Thoracic aorta (tissue), 2 donors: ENCODE data around the gene SEMA4C. TPM values are rescaled to one million over a fixed set of nuclear protein-coding genes. Genes with fewer than 3 reads are reported as not detected.
A peak's percentile ranks its signal among the peaks of the same experiment; 100 is the strongest.

ENCODE experiments used
- ATAC-seq: fragments of 150-250 bp; one replicate; pipeline ENCODE4 v1.8.0; 2017; ENCODE audit warnings: low read depth; ENCODE audit not compliant: insufficient number of reproducible peaks, low FRiP score
- DNase-seq: peaks from one replicate; pipeline ENCODE4 v3.0.0-alpha.2; 2020; ENCODE audit warnings: low spot score
- H3K27ac ChIP-seq, 2 donors: fragments of 200-600 bp; sonication (generic); 1 replicate in 1 of 2; 2 replicates in 1 of 2; pipeline ENCODE4 v1.5.1; 2016; ENCODE audit warnings: mild to moderate bottlenecking in 2 of 2, moderate library complexity in 2 of 2
- H3K27me3 ChIP-seq: fragments of 200-600 bp; sonication (generic); replicated peaks from 2 replicates; pipeline ENCODE4 v1.6.0; 2016; ENCODE audit warnings: mild to moderate bottlenecking; ENCODE audit not compliant: insufficient read depth
- H3K36me3 ChIP-seq: fragments of 200-600 bp; sonication (generic); one replicate; pipeline ENCODE4 v1.5.1; 2016
- H3K4me1 ChIP-seq, 2 donors: fragments of 200-600 bp; sonication (generic); 1 replicate in 1 of 2; 2 replicates in 1 of 2; pipeline versions ENCODE4 v1.5.1 to v1.6.0; 2016; ENCODE audit warnings: low read depth in 2 of 2, mild to moderate bottlenecking in 1 of 2; ENCODE audit not compliant: control insufficient read depth in 1 of 2
- H3K4me3 ChIP-seq: fragments of 200-600 bp; sonication (generic); 2 replicates; pipeline ENCODE4 v1.5.1; 2016; ENCODE audit warnings: mild to moderate bottlenecking
- H3K9me3 ChIP-seq: fragments of 200-600 bp; sonication (generic); 2 replicates; pipeline ENCODE4 v1.5.1; 2016
- CTCF ChIP-seq: fragments of 200-600 bp; sonication (generic); IDR thresholded peaks from one replicate; pipeline ENCODE4 v1.5.1; 2019; ENCODE audit warnings: antibody characterized with exemption
- total RNA-seq, 2 donors: library from RNA; depleted of rRNA; stranded (reverse); fragments of >200 nt; gene quantifications; one replicate each; pipeline versions ENCODE4 v1.1.0 to v1.2.3, GENCODE V29; 2016

SEMA4C gene
- total RNA-seq, 2 donors from 2014 or later, result 44.1 to 66.3 TPM

- Histone ChIP-seq H3K27ac (peak overlapping the region in 1 of 2 donors; percentile 23), H3K36me3 (no peaks in the 10 kb centered on the region), H3K27me3 (no peaks in the 10 kb centered on the region), H3K4me3 (no peak overlapping the region), H3K4me1 (peaks cover 18 to 44% of the 10 kb centered on the region in 2 donors), H3K9me3 (no peaks in the 10 kb centered on the region)
- no peak for TF ChIP-seq CTCF
- ATAC-seq (no peak), DNase-seq (no peak)
Observed at GRCh38 chr2:96895746-96896651, 26.1 kb upstream of the SEMA4C start.

- TF ChIP-seq CTCF, result no peak
- no peaks in the 10 kb centered on the region for H3K9me3 ChIP-seq
- DNase-seq (no peak), ATAC-seq (no peak)
- peaks cover 23 to 52% of the 10 kb centered on the region in 2 donors for H3K4me1 ChIP-seq
- H3K36me3 ChIP-seq, result no peaks in the 10 kb centered on the region
- no peak overlapping the region for H3K4me3 ChIP-seq
- H3K27ac ChIP-seq, result peak overlapping the region in 1 of 2 donors; percentile 23
- no peaks in the 10 kb centered on the region for H3K27me3 ChIP-seq
Observed at GRCh38 chr2:96895032-96895745, 25.3 kb upstream of the SEMA4C start.

GRCh38 chr2:96894151-96894531 is 24.3 kb upstream of the SEMA4C start:
- peaks cover 22 to 55% of the 10 kb centered on the region in 2 donors for H3K4me1 ChIP-seq
- no peak overlapping the region for H3K27ac ChIP-seq

GRCh38 chr2:96893289-96894150 is 23.6 kb upstream of the SEMA4C start:
- H3K36me3 ChIP-seq, result no peaks in the 10 kb centered on the region
- H3K9me3 ChIP-seq, result no peaks in the 10 kb centered on the region
- ATAC-seq, result no peak
- no peak for TF ChIP-seq CTCF
- no peaks in the 10 kb centered on the region for H3K27me3 ChIP-seq
- no peak overlapping the region for H3K27ac ChIP-seq
- H3K4me3 ChIP-seq, result no peak overlapping the region
- no peak for DNase-seq
- peaks cover 18 to 55% of the 10 kb centered on the region in 2 donors for H3K4me1 ChIP-seq

More at GRCh38 chr2:96894151-96894531, 24.3 kb upstream of the SEMA4C start:
- Histone ChIP-seq H3K27me3 (no peaks in the 10 kb centered on the region), H3K4me3 (no peak overlapping the region), H3K9me3 (no peaks in the 10 kb centered on the region), H3K36me3 (no peaks in the 10 kb centered on the region)
- no peak for DNase-seq
- TF ChIP-seq CTCF, result no peak
- no peak for ATAC-seq
